ENCODE data around the gene HLA-DRA. TPM values are rescaled to one million over a fixed set of nuclear protein-coding genes. Genes with fewer than 3 reads are reported as not detected.

Gene HLA-DRA
- 0.07 and 5.2 TPM in 2 replicates for total RNA-seq

DNA sequence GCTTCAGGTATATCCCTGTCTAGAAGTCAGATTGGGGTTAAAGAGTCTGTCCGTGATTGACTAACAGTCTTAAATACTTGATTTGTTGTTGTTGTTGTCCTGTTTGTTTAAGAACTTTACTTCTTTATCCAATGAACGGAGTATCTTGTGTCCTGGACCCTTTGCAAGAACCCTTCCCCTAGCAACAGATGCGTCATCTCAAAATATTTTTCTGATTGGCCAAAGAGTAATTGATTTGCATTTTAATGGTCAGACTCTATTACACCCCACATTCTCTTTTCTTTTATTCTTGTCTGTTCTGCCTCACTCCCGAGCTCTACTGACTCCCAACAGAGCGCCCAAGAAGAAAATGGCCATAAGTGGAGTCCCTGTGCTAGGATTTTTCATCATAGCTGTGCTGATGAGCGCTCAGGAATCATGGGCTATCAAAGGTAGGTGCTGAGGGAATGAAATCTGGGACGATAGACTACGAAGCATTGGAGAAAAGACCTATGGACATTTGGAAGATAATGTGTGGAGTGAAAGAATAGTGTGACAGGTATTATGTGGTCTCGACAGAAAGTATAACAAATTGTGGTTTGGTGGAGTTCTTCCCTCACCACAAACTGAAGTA is at the start of gene HLA-DRA:
Gene HLA-DRA (plus strand): TSS at position 286 of the 613 bp plus-strand sequence. CDS start 64 bp downstream, at position 350.

DNA sequence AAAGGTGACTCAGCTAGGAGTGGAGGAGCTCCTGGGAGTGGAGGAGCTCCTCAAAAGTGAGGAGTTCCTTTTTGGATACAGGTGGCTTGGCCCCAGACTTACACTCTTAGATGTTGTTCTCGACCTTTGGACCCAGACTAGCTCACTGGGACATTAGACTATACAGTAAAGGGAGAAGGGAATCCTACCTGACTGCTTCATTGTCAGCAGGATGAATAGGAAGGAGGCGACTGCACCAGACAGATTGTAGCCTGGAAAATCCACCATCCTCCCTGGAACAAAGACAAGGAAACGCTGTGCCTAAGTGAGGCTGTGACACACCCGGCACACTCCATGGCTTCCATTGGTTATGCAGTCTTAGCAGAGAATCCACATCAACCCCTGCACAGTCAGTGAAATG is 32.8 kb upstream of the HLA-DRA start, which contains the start of gene BTNL2:
Gene BTNL2 (minus strand): TSS at position 325 of the 400 bp plus-strand sequence. CDS start 58 bp downstream, at position 267.

Other genes starting within 250 kb of the HLA-DRA start
- 38.8 and 45.9 TPM in 2 replicates for gene PBX2, start 249.7 kb upstream of the HLA-DRA start, total RNA-seq
- 1.5 and 1.7 TPM in 2 replicates for gene GPSM3, start 247.2 kb upstream of the HLA-DRA start, total RNA-seq
- 0.65 and 0.96 TPM in 2 replicates for gene NOTCH4, start 215.8 kb upstream of the HLA-DRA start, total RNA-seq
- gene TSBP1, start 68.0 kb upstream of the HLA-DRA start, total RNA-seq, result not detected in 2 replicates
- not detected in 2 replicates for gene BTNL2, start 32.7 kb upstream of the HLA-DRA start, total RNA-seq
- gene HLA-DRB5, start 90.4 kb downstream of the HLA-DRA start, total RNA-seq, result not detected in 2 replicates
- 1.3 TPM in 1 of 2 replicates, not detected in the other for gene HLA-DRB1, start 150.0 kb downstream of the HLA-DRA start, total RNA-seq
- 0.20 TPM in 1 of 2 replicates, not detected in the other for gene HLA-DQA1, start 197.5 kb downstream of the HLA-DRA start, total RNA-seq
- not detected in 2 replicates for gene HLA-DQB1, start 226.8 kb downstream of the HLA-DRA start, total RNA-seq